NOMO-1 treated with DMSO at 0.1 percent for 48 hours (cell line): ENCODE measurements around the gene ABLIM2.

ENCODE experiments used
- DNase-seq: peaks from one replicate; lab custom pipeline; 2025; ENCODE audit not compliant: unreplicated experiment; lab: John Stamatoyannopoulos, UW

The ABLIM2 gene

GRCh38 chr4:8073206-8073863 is 85.3 kb downstream of the ABLIM2 start:
- no peak for DNase-seq

GRCh38 chr4:8072235-8072968 is 86.2 kb downstream of the ABLIM2 start:
- no peak for DNase-seq

- DNase-seq = no peak
These were observed 86.8 kb downstream of the ABLIM2 start for GRCh38 chr4:8071766-8072165.

GRCh38 chr4:8070736-8071718 is 87.6 kb downstream of the ABLIM2 start:
- DNase-seq = no peak

GRCh38 chr4:8069102-8069752 is 89.4 kb downstream of the ABLIM2 start:
- DNase-seq = no peak

- DNase-seq = no peak
These were observed 90.4 kb downstream of the ABLIM2 start for GRCh38 chr4:8067945-8068896.

GRCh38 chr4:8067274-8067936 is 91.2 kb downstream of the ABLIM2 start:
- no peak for DNase-seq

GRCh38 chr4:8066336-8066931 is 92.2 kb downstream of the ABLIM2 start:
- no peak for DNase-seq

- DNase-seq = no peak
These were observed 94.5 kb downstream of the ABLIM2 start for GRCh38 chr4:8063974-8064563.

- DNase-seq = no peak
These were observed 97.0 kb downstream of the ABLIM2 start for GRCh38 chr4:8061573-8061972.

- DNase-seq = no peak
These were observed 97.5 kb downstream of the ABLIM2 start for GRCh38 chr4:8061145-8061544.

GRCh38 chr4:8060632-8061031 is 98.0 kb downstream of the ABLIM2 start:
- no peak for DNase-seq

- no peak for DNase-seq
These were observed 100.6 kb downstream of the ABLIM2 start for GRCh38 chr4:8058031-8058479.

GRCh38 chr4:8055206-8055605 is 103.4 kb downstream of the ABLIM2 start:
- no peak for DNase-seq

- DNase-seq = no peak
These were observed 104.7 kb downstream of the ABLIM2 start for GRCh38 chr4:8053688-8054449.

- no peak for DNase-seq
These were observed 106.4 kb downstream of the ABLIM2 start for GRCh38 chr4:8052160-8052691.

- DNase-seq = no peak
These were observed 107.0 kb downstream of the ABLIM2 start for GRCh38 chr4:8051644-8052043.
